ENCODE measurements around the gene APBA2.

GRCh38 chr15:29143909-29144635 lies 258.3 kb downstream of the APBA2 start:
- TF ChIP-seq CTCF (IDR thresholded peaks at IDR 0.05) (no peak), EP300 (IDR thresholded peaks at IDR 0.05; ENCODE audit: low read depth) (no peak), POLR2A (IDR thresholded peaks at IDR 0.05) (no peak), POLR2AphosphoS5 (IDR thresholded peaks at IDR 0.05) (no peak)

Measured in transverse colon (tissue), 4 donors.